ENCODE results near the gene ARF1. TPM values are rescaled to one million over a fixed set of nuclear protein-coding genes. Genes with fewer than 3 reads are reported as not detected.

ARF1 gene
- total and polyA plus RNA-seq, 2 of the 13 experiments (the other 11 are each of a cell fraction or from before 2014, with no cell fraction given): 186 to 327 TPM

DNA sequence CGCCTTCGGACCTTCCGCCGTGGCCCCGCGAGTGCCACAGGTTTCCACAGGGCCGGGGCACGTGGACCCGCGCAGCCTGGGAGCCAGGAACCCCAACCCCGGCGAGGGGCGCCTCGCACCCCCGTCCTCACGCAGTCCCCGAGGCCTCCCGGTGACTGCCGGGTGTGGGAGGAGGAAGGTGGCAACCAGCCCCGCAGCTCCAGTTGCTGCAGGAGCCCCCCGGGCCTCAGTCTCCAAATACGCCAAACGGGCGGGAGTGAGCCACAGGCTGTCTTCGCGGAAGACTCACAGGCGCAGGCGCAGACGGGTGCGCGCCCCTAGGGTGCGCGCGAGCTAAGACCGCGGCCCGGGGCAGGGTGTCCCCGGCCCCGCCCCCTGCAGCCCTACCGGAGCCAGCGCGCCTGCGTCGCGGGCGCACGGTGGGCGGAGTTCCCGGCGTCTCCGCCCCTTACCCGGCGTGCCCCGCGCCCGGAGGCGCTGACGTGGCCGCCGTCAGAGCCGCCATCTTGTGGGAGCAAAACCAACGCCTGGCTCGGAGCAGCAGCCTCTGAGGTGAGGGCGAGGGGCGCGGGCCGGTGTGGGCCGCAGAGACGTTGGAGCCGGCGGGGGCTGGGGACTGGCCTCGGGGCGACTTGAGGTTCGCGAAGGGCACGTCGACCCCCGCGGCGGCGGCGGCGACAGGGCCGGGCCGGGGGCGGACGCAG is at the start of gene ARF1 (continued):
- TF ChIP-seq, protein P1, sequence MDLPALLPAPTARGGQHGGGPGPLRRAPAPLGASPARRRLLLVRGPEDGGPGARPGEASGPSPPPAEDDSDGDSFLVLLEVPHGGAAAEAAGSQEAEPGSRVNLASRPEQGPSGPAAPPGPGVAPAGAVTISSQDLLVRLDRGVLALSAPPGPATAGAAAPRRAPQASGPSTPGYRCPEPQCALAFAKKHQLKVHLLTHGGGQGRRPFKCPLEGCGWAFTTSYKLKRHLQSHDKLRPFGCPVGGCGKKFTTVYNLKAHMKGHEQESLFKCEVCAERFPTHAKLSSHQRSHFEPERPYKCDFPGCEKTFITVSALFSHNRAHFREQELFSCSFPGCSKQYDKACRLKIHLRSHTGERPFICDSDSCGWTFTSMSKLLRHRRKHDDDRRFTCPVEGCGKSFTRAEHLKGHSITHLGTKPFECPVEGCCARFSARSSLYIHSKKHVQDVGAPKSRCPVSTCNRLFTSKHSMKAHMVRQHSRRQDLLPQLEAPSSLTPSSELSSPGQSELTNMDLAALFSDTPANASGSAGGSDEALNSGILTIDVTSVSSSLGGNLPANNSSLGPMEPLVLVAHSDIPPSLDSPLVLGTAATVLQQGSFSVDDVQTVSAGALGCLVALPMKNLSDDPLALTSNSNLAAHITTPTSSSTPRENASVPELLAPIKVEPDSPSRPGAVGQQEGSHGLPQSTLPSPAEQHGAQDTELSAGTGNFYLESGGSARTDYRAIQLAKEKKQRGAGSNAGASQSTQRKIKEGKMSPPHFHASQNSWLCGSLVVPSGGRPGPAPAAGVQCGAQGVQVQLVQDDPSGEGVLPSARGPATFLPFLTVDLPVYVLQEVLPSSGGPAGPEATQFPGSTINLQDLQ (CRISPR knock-in tag; IDR thresholded peaks at IDR 0.05): peak; percentile 54; the same call in 1 of the 2 replicates
- TF ChIP-seq YY1 (IDR thresholded peaks at IDR 0.05; ENCODE audit: insufficient read depth, insufficient replicate concordance, low read depth, low read length): peak; percentile 97
- TF ChIP-seq ZNF780A (CRISPR knock-in tag; IDR thresholded peaks at IDR 0.05): peak; percentile 79; the same call in 1 of the 2 replicates
- TF ChIP-seq, protein P2, sequence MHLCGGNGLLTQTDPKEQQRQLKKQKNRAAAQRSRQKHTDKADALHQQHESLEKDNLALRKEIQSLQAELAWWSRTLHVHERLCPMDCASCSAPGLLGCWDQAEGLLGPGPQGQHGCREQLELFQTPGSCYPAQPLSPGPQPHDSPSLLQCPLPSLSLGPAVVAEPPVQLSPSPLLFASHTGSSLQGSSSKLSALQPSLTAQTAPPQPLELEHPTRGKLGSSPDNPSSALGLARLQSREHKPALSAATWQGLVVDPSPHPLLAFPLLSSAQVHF (CRISPR knock-in tag; IDR thresholded peaks at IDR 0.05): peak; percentile 89; the same call in 1 of the 2 replicates
- peak; percentile 93 for TF ChIP-seq ATF7-NPFF (CRISPR knock-in tag; IDR thresholded peaks at IDR 0.05; ENCODE audit: low read depth)
- TF ChIP-seq, protein P3, sequence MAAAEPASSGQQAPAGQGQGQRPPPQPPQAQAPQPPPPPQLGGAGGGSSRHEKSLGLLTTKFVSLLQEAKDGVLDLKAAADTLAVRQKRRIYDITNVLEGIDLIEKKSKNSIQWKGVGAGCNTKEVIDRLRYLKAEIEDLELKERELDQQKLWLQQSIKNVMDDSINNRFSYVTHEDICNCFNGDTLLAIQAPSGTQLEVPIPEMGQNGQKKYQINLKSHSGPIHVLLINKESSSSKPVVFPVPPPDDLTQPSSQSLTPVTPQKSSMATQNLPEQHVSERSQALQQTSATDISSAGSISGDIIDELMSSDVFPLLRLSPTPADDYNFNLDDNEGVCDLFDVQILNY (CRISPR knock-in tag; conservative IDR thresholded peaks at IDR 0.05): 0 out of 2 replicates have a peak, but pooled peaks have one; percentile 22
- 0 out of 2 replicates have a peak, but pooled peaks have one; percentile 37 for TF ChIP-seq MEIS1 (CRISPR knock-in tag; IDR thresholded peaks at IDR 0.05; ENCODE audit: borderline replicate concordance)
- TF ChIP-seq ZNF777 (CRISPR knock-in tag; IDR thresholded peaks at IDR 0.05): no peak
- TF ChIP-seq, protein P4, sequence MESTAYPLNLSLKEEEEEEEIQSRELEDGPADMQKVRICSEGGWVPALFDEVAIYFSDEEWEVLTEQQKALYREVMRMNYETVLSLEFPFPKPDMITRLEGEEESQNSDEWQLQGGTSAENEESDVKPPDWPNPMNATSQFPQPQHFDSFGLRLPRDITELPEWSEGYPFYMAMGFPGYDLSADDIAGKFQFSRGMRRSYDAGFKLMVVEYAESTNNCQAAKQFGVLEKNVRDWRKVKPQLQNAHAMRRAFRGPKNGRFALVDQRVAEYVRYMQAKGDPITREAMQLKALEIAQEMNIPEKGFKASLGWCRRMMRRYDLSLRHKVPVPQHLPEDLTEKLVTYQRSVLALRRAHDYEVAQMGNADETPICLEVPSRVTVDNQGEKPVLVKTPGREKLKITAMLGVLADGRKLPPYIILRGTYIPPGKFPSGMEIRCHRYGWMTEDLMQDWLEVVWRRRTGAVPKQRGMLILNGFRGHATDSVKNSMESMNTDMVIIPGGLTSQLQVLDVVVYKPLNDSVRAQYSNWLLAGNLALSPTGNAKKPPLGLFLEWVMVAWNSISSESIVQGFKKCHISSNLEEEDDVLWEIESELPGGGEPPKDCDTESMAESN (CRISPR knock-in tag; conservative IDR thresholded peaks at IDR 0.05): peak; percentile 72; the same call in 1 of the 2 replicates
- peak; percentile 26; the same call in 1 of the 2 replicates for TF ChIP-seq MEF2D (CRISPR knock-in tag; IDR thresholded peaks at IDR 0.05)
- TF ChIP-seq, protein P5, sequence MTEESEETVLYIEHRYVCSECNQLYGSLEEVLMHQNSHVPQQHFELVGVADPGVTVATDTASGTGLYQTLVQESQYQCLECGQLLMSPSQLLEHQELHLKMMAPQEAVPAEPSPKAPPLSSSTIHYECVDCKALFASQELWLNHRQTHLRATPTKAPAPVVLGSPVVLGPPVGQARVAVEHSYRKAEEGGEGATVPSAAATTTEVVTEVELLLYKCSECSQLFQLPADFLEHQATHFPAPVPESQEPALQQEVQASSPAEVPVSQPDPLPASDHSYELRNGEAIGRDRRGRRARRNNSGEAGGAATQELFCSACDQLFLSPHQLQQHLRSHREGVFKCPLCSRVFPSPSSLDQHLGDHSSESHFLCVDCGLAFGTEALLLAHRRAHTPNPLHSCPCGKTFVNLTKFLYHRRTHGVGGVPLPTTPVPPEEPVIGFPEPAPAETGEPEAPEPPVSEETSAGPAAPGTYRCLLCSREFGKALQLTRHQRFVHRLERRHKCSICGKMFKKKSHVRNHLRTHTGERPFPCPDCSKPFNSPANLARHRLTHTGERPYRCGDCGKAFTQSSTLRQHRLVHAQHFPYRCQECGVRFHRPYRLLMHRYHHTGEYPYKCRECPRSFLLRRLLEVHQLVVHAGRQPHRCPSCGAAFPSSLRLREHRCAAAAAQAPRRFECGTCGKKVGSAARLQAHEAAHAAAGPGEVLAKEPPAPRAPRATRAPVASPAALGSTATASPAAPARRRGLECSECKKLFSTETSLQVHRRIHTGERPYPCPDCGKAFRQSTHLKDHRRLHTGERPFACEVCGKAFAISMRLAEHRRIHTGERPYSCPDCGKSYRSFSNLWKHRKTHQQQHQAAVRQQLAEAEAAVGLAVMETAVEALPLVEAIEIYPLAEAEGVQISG (CRISPR knock-in tag; IDR thresholded peaks at IDR 0.05): peak; percentile 81
- peak; percentile 59 for TF ChIP-seq SP5 (CRISPR knock-in tag; IDR thresholded peaks at IDR 0.05; ENCODE audit: borderline replicate concordance, low read depth)
- peak; percentile 61 for TF ChIP-seq GABPB1 (CRISPR knock-in tag; IDR thresholded peaks at IDR 0.05)
- 0 out of 2 replicates have a peak, but pooled peaks have one; percentile 44 for TF ChIP-seq ZNF788 (CRISPR knock-in tag; IDR thresholded peaks at IDR 0.05; ENCODE audit: borderline replicate concordance)
- TF ChIP-seq, protein P6, sequence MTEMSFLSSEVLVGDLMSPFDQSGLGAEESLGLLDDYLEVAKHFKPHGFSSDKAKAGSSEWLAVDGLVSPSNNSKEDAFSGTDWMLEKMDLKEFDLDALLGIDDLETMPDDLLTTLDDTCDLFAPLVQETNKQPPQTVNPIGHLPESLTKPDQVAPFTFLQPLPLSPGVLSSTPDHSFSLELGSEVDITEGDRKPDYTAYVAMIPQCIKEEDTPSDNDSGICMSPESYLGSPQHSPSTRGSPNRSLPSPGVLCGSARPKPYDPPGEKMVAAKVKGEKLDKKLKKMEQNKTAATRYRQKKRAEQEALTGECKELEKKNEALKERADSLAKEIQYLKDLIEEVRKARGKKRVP (CRISPR knock-in tag; IDR thresholded peaks at IDR 0.05): 0 out of 4 replicates have a peak, but pooled peaks of 1 of the 2 experiments have one; percentile 11
- TF ChIP-seq, protein P7, sequence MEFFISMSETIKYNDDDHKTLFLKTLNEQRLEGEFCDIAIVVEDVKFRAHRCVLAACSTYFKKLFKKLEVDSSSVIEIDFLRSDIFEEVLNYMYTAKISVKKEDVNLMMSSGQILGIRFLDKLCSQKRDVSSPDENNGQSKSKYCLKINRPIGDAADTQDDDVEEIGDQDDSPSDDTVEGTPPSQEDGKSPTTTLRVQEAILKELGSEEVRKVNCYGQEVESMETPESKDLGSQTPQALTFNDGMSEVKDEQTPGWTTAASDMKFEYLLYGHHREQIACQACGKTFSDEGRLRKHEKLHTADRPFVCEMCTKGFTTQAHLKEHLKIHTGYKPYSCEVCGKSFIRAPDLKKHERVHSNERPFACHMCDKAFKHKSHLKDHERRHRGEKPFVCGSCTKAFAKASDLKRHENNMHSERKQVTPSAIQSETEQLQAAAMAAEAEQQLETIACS (CRISPR knock-in tag; IDR thresholded peaks at IDR 0.05): peak; percentile 93
